SK-MEL-5 (cell line): ENCODE measurements around the gene GLG1. TPM values are rescaled to one million over a fixed set of nuclear protein-coding genes. Genes with fewer than 3 reads are reported as not detected.
"Not testable (repeated sequence)": the region's sequence is repeated elsewhere in the genome, so short reads cannot be mapped to it uniquely, and the experiment has no call there.

Experiments
- DNase-seq: peaks from one replicate; pipeline ENCODE4 v3.0.0-alpha.2; 2016; ENCODE audit warnings: low read depth, low spot score
- in situ Hi-C: cut with HindIII; loops from 2 replicates; pipeline ENCODE4 v1.10.0; 2016; ENCODE audit warnings: low sequenced_read_pairs, high pct_unique_total_duplicates, low pct_unique_long_range_greater_than_20kb
- polyA plus RNA-seq, 2 experiments: library from polyadenylated mRNA; depleted of rRNA; stranded (reverse); fragments of >200 nt; gene quantifications; 2 replicates each; pipeline ENCODE4 v1.2.3, GENCODE V29; 2015
- total RNA-seq: library from RNA; depleted of rRNA; stranded (reverse); fragments of >200 nt; shearing (Covaris generic); gene quantifications from 2 replicates; pipeline ENCODE4 v1.2.3, GENCODE V29; 2014; rRNA removed

The GLG1 gene
- total RNA-seq, result 41.7 and 57.9 TPM in 2 replicates
- 70.2 and 92.6 TPM in 2 replicates for polyA plus RNA-seq (2015; cell fraction: cytosol; rRNA removed)
- polyA plus RNA-seq (2015; cell fraction: nucleus; rRNA removed), result 24.3 and 38.4 TPM in 2 replicates

DNA sequence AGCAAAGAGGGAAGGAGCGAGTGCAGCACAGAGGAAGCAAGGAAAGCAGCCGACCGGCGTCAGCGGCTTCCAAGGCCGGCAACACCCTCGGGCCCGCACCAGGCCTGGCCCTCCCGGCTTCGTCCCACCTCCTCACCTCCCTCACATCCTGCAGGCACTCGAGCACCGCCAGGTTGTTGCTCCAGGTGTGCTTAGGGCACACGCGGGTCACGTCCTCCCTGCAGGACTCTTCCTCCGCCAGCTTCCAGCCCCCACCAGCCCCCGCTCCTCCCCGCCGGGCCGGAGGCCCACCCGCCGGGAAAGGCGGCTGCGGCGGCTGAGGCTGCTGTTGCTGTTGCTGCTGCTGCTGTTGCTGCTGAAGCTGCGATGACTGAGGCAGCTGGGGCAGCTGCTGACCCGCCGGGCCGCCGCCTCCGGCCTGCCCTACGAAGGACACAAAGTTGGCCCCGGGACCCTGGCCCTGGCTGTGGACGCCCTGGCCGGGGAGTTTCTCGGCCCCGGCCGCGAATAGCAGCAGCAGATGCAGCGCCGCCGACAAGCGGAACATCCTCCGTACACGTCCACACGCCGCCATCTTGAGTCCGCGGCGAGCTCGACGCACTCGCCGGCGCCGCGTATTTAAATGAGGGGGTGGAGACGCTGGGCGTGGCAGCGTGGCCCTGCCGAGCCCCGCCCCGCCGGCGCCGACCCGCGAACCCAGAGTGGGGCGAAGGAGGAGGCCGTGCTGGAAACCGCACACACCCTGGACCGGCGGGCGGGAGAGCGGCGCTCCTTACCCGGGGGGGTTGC, at the start of gene GLG1:
TSS of gene GLG1 (minus strand) at position 594 of the 789 bp plus-strand sequence. CDS start at position 574, 20 bp downstream.
- in situ Hi-C loops, result no loop called here
- peak; percentile 79 for DNase-seq

DNA sequence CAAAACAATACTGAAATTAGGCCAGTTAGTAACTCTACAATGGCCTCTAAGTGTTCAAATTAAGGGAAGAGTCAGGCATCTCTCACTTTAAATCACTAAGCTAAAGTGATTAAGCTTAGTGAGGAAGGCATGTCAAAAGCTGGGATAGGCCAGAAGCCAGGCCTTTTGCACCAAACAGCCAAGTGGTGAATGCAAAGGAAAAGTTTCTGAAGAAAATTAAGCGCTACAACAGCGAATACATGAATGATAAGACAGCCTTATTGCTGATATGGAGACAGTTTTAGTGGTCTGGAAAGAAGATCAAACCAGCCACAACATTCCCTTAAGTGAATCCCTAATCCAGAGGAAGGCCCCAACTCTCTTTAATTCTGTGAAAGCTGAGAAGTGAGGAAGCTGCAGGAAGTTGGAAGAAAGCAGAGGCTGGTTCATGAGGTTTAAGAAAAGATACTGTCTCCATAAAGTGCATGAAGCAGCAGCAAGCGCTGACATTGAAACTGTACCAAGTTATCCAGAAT, 47.7 kb upstream of the GLG1 start:
- no peak for DNase-seq
- in situ Hi-C loops, result no loop called here

DNA sequence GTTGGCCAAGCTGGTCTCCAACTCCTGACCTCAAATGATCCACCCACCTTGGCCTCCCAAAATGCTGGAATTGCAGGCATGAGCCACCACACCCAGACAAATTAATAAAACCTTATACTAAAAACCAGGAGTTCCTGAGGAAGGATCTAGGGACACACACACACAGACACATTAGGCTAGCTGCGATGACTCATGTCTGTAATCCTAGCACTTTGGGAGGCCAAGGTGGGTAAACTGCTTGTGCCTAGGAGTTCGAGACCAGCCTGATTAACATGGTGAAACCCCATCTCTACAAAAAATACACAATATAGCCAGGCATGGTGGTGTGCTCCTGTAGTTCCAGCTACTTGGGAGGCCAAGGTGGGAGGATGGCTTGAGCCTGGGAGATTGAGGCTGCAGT, 46.0 kb upstream of the GLG1 start:
- DNase-seq, in situ Hi-C loops: not testable (repeated sequence)

DNA sequence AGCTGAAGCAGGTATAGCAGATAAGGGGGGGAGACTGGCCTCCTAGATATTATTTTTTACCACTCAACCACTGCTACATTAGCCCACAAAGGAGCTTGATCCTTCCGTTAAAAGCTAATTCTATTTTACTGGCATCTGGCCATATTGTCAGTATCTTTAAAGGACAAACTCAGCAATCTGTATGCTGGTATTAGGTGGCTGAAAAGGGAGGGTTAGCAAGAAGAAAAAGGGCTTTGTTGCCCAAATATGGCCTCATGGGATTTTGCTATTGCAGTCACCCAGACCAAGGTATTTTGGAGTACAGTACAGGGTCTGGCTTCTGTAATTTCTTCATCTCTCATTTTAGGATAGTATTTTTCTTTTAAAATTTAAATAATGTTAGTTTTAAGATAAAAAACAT, 45.3 kb upstream of the GLG1 start:
- in situ Hi-C loops, result no loop called here

DNA sequence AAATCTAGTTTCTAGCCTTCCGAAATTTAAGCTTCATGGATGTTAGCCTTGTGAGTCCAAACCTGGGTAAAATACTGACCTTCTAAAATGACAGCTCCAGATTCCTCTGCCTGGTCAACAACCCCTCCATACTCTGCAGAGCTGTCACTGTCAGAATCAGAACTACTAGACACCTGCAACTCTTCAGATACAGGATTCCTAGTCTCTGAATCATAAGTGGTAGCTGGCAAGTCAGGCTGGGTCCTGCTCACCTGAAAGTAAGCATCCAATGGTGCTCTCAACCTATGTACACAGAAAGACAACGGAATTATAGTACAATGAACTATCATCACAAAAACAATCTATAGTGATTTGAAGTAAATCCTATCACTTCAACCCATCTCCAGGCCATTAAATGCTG, 44.9 kb upstream of the GLG1 start:
- in situ Hi-C loops, result no loop called here

More for the DNA sequence above, 45.3 kb upstream of the GLG1 start:
- no peak for DNase-seq

DNA sequence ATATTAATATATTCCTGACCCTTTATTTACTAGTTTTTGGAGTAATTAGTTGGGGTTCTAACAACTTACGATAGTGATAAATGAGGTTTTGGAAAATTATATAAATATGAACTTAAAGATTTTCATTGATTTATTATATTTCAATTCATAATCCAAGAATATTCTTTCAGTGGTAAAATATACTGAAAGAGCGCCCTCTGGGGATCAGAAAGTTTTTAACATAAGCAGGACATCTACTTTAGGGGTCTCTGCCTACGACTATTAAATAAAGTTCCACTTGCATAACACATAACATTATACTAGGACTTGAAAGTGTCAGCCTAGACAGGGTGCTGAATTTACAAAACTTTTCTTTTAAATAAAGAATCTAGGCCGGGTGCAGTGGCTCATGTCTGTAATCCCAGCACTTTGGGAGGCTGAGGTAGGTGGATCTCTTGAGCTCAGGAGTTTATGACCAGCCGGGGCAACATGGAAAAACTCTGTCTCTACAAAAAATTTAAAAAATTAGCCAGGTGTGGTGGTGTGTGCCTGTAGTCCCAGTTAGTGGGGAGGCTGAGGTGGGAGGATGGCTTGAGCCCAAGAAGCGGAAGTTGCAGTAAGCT, 44.2 kb upstream of the GLG1 start:
- in situ Hi-C loops, result no loop called here
- DNase-seq, result peak; percentile 33

More for the DNA sequence above, 44.9 kb upstream of the GLG1 start:
- DNase-seq, result no peak

DNA sequence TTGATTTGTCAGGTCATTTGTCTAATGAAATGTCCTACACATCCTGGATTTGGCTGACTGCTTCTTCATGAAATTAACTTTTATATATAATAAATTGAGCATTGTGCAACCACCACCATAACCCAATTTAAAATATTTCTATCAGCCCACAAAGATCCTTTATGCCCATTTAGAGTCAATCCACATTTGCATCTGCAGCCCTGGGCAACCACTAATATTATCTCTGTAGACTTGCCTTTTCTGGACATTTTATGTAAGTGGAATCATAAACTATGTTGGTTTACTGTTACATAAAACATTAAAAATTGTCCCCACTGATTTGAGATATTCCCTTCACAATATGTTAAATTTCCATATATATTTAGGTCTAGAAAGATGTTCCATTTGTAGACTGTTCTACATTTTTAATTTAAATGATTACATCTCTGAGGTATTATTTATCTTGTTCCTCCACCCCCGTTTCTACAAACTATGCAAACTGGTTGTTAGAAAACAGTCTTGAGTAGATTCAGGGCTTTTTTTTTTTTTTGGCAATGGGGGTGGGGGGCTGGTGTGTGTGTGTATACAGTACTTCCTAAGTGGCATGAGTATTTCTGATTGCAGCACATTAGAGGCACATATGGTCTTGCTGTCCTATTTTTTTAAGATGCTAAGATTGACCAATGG, 43.1 kb upstream of the GLG1 start:
- in situ Hi-C loops, result no loop called here
- no peak for DNase-seq

DNA sequence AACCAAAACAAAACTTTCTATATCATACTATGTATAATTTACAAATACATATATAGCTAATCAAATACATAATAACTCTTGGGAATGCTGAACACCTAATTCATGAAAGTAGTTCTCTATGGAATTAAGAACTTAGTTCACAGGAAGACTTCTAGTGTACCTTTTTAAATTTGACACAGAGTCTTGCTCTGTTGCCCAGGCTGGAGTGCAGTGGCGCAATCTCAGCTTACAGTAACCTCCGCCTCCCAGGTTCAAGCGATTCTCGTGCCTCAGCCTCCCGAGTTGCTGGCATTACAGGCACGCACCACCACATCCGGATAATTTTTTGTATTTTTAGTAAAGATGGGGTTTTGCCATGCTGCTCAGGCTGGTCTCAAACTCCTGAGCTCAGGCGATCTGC, 35.1 kb upstream of the GLG1 start:
- DNase-seq, result no peak
- in situ Hi-C loops, result no loop called here

DNA sequence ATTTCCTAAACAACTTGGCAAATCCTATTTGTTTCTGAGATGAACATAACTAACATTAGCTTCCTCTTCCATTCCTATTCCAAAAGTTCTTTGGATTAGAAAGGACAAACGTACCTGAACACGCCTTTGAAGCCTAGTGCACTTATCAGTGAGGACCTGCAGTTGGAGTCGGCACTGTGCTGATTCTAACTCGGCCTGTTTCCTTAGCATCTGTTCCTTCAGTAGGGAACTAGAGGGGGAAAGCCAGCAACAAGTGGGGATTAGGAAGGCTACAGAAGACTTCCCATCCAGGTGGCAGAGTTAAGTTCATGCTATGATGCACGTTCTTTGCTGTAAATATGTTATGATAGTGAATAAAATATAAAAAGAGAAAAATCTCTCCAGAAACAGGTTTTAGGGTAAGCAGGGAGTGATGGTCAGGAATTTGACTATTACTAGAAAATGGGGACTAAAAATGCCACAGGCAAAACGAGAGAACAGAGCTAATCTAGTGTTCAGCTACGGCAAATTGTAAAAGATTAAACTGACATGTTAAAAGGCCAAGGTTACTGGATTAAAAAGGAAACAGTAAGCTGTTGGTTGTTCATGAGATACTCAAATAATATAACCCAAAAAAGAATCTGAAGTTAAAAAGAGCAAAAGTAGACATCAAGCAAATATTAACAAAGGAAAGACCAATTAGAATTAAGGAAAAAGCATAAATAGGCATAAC, 31.0 kb upstream of the GLG1 start:
- in situ Hi-C loops, result no loop called here

DNA sequence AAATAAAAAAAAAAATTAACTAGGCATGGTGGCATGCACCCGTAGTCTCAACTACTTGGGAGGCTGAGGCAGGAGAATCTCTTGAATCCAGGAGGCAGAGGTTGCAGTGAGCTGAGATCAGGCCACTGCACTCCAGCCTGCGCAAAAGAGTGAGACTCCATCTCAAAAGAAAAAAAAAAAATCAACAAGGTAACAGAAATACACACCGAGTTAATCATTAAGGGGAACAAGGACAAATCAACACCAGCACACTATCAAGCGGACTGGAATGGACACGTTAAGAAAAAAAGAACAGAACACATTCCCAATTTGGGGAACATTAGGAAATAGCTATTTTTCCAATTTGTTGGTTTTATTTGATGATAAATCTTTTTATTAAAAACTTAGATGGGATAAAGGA, 28.4 kb upstream of the GLG1 start:
- in situ Hi-C loops, result no loop called here

More for the DNA sequence above, 31.0 kb upstream of the GLG1 start:
- no peak for DNase-seq

DNA sequence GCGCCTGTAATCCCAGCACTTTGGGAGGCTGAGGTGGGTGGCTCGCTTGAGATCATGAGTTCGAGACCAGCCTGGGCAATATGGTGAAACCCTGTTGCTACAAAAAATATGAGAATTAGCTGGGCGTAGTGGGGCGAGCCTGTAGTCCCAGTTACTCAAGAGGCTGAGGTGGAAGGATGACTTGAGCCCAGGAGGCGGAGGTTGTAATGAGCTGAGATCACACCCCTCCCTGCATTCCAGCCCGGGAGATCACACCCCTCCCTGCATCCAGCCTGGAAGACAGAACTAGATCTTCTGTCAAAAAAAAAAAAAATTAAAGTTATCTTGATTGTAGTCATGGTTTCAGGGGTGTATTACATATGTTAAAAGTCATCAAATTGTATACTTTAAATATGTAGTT, 26.8 kb upstream of the GLG1 start:
- DNase-seq, result no peak
- in situ Hi-C loops, result no loop called here

More for the DNA sequence above, 28.4 kb upstream of the GLG1 start:
- no peak for DNase-seq

DNA sequence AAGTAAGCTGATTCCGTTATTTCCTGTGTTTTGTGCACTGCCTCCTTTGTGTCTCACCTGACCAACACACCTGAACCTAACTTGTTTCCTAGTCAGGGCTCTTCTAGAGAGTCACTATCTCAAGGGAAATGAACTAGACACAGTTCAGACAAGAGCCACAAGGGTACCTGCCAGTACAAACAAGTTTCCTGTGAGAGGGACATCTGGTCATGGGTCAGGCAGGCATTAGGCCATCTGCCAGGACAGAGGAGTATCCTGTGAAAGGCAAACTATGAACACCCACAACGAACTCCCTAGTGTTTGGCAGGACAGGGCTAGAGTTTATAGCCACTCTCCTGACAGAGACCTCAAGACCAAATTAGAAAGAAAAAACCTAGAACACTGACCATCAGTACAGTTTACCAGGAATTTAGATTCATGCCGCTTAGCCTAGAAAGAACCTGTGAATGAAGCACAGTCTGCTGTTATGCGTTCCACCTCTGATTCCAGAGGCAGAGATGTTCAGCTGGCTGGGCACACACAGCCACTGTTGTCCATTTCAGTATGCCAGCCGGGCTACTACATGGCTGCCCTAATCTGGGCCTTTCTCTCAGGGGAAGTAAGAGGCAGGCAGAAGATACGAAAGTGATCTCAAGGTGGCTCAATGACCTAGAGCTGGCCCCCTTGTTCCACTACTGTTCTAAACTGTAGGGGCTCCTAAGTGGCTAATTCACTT, 20.7 kb upstream of the GLG1 start:
- DNase-seq, result no peak
- in situ Hi-C loops, result no loop called here

DNA sequence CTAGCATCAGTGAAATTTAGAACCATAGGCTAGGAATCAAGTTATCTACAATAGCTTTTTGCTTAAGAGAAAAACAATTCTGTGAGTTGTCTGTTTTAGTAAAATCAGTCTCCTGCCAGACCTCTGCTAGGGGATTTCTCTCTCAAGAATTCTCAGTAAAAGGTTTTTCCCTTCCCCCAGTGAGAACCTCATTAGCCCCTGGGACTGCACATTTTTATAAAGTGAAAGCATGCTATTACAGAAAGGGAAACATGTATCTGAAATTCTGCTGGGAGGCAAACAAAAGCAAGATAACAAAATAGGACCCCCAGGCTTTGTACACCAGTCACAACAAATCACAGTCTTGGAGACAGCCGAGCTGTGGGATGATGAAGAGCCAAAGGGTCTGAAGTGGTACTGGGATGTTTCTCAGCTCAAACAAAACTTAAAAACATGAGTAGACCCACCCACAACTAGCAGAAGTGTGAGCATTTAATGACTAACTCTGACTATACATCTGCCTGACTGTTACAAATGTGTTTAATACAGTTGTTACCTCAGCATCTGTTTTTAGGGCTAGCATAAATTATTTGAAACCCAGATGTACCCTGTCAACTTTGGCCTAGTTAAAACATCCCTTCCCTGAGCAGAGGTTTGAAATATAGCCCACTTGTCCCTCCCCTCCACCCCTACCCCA, 20.0 kb upstream of the GLG1 start:
- in situ Hi-C loops, result no loop called here
- no peak for DNase-seq

DNA sequence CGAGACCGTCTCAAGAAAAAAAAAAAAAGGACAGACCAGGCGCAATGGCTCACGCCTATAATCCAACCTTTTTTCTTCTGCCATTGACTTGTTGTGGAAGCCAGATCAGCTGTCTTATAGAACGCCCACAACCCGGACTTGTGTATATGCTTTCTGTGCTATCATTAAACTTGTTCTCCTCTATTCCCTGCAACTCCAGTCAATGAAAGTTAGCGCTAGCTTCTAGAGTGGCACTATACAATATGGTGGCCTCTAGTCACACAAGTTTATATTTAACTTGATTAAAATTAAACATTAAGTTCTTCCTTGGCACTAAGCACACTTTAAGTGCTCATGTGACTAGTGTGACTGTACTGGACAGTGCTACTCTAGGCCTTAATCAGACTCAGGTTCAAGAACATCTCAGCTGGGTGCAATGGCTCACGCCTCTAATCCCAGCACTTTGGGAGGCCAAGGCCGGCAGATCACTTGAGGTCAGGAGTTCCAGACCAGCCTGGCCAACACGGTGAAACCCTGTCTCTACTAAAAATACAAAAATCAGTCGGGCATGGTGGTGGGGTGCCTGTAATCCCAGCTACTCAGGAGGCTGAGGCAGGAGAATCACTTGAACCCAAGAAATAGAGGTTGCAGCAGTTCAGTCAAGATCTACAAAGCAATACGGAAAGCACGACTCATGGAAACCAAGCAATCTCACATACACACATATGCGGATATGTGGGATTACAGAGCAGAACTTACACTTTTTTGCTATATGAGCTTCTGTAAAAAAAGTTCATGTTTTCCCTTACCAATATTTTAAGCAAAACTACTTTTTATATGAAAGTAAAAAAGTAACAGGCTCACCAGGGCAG, 18.8 kb upstream of the GLG1 start:
- no peak for DNase-seq
- in situ Hi-C loops, result no loop called here

DNA sequence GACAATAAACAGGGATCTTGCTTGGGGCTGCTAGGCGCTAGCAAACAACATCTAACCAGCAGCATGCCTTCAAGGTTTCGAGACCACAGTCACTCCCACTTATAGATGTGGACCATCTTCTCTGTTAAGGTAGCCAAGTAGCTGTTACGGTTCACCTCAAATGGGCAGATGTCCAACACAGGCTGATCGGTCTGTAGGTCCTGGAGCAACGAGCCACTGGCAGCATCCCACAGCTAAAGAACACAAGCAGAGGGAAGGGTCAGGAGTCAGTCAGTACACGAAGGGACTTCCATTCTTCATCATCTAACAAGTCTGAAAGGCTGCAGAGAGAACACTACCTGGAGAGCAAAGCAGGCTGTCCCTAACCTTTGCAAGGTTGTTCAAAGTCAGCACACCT, 16.9 kb upstream of the GLG1 start:
- DNase-seq, result no peak
- in situ Hi-C loops, result no loop called here
